NCI-H1930 (cell line): ENCODE results near the gene FBXO2.
"Not testable (repeated sequence)": the region's sequence is repeated elsewhere in the genome, so short reads cannot be mapped to it uniquely, and the experiment has no call there.

ENCODE experiments used
- DNase-seq, 2 experiments: peaks; one replicate each; lab custom pipeline; 2025; lab: John Stamatoyannopoulos, UW

The FBXO2 gene

DNA sequence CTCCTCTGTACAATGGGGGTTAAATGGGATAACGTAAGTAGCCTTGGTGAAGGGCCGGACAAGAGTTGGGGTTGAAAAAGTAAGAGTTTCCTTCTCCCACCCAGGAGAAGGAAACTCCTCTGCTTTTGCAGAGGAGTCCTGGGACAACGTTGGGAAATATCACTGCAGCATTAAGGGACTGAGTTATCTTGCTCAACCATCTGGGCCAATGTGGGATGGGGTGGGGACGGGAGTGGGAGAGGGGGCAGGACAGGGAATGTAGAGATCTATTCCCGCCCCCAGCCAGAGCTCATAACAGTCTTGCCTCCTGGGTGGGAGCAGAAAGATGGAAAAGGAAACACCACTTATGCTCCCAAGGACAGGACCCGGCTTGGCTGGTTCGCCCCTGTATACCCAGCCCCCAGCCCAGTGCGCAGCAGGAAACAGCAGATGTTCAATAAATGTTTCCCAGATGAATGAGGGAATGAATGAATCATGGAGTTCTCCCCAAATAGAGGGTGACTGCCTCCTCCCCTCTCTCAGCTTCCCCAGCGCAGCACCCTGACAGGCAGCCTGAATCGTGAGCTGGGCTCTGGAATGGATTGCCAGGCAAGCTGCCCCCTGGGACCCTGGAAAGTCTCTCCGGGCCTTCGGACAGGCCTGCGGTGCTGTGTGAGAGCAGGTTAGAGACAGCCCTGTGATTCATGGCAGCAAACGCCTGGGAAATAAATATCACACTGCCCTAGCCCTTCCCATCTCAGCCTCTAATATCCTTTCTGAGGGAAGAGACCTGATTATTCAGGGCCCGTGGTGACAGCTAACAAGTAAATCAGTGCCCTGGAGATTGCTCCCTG lies 24.8 kb downstream of the FBXO2 start:
- no peak for DNase-seq

DNA sequence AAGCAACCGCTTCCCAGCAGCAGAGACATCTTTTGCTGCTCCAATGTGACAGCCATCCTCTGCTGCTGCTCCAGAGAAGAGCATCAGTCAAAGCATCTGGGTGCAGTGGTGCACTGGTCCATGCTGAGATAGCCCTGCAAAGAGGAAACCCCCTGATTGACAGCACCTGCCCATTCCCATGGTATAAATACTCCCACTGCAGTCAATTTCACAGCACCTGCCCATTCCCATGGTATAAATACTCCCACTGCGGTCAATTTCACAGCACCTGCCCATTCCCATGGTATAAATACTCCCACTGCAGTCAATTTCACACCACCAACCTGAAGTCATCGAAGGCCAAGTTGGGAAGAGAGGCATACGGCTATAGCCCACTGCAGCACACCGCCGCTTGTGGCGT lies 25.5 kb downstream of the FBXO2 start:
- DNase-seq = no peak

DNA sequence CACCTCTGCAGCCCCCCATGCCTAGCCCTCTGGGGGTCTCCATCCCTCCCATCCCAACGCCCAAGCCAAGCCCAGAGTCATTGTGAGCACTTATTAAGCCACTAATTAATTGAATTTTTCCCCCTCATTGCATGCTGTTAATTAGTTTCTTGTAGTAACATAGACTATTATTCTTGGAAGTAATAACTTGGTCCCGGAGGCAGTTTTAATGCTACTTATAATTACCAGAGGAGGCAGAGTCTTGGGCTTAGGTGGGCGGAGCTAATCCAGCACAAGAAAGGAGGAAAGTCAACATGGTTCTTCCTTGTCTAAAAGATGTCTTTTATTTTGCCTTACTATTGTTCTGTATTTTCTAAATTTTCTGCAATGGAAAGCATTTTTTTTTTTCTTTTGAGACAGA lies 27.7 kb downstream of the FBXO2 start:
- no peak for DNase-seq

DNA sequence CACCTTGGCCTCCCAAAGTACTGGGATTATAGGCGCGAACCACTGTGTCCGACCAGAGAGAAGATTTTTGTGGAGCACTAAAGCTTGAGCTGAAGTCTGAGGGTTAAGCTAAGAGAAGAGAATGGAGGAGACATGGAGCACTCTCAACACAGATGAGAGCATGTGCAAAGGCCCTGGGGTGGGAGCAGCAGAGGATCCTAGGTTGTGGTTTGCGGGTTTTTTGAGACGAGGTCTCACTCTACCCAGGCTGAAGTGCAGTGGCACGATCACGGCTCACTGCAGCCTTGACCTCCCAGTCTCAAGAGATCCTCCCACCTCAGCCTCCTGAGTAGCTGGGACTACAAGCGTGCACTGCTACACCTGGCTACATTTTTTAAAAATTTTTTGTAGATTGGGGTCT lies 30.5 kb downstream of the FBXO2 start:
- no peak for DNase-seq

DNA sequence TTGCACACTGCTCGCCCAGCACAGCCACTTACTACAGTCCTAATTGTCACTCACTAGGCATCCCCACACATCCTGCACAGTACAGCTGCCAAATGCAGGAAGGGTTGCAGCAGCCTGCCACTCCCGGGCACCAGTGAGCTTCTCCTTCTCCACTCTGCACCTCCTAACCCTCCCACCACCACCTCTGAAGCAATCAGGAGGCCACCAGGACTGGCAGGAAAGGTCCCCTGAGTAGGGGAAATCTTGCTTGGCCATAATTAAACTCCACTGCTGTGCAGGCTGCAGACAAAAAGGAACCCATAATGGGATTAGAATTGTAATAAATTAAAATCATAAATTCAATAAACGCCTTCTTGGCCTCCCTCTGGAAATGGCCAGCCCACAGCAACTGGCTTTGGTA lies 31.8 kb downstream of the FBXO2 start:
- no peak for DNase-seq

DNA sequence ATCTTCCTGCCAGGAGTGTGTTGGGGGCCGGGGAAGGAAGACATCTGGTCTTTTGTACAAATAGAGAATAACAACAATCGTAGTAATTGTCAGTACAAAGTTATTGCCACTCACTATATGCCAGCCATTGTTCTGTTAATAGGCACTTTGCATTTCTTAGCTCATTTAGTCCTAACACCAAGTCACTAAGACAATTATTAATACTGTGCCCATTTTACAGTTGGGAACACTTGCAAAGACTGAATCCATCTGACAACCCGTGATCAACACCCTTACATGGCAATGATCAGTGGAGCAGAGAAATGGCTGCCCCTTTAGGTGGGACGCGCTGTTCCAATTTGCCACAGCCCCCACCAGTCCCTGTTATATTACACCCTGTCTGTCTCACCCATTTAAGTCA lies 33.3 kb downstream of the FBXO2 start:
- DNase-seq = no peak

DNA sequence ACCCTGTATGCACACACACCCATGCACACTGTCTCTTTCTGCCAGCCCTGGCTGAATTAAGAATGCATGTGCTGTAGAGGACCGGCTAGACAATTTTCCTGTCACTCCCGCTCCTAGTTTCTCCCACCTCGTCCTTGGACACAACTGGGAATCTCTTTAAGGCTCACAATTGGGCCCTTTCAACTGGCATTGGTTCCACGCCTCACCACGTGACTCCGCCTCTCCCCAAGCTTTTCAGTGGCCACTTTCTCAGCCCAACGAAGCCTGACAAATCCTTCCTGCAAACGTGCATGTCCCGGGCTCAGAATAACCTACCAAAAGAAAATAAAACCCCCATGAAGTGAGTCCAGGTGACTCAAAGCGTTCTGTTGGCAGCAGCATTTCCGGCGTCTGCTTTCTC lies 33.8 kb downstream of the FBXO2 start:
- no peak for DNase-seq

DNA sequence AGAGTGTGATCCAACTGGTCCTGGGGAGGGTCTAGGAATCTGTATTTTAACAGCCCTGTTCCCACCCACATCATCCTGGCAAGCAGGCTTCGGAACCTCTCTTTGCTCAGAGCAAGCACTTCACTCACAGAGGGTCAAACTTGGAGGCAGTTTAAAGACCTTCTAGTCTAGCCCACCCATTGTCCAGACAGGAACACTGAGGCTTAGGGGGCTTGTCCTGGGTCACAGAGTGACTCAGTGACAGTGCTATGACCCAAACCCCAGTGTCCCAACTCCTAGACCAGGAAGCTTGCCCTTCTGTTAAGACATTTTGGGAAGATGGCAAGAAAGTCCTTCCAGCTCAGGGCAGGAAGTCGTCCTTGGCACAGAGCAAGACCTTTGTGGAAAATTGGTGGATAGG lies 36.5 kb downstream of the FBXO2 start:
- DNase-seq = no peak

DNA sequence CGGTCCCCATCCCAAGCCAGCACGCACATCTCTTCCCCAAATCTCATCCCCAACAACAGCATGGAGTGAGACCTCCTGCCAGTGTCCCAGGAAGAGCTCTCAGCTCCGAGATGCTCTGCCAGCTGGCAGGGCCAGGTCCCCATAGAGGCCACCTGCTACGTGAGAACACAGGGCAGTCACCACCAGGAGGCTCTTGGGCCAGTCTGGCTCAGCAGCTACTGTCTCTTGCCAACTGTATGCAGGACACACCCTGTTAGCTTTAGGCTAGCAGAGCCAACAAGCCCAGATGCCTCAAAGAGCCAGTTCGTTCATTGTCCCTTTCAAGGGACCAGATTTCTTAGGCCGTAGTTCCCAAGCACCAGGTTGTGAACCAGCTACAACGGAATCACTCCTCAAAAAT lies 36.9 kb downstream of the FBXO2 start:
- no peak for DNase-seq

DNA sequence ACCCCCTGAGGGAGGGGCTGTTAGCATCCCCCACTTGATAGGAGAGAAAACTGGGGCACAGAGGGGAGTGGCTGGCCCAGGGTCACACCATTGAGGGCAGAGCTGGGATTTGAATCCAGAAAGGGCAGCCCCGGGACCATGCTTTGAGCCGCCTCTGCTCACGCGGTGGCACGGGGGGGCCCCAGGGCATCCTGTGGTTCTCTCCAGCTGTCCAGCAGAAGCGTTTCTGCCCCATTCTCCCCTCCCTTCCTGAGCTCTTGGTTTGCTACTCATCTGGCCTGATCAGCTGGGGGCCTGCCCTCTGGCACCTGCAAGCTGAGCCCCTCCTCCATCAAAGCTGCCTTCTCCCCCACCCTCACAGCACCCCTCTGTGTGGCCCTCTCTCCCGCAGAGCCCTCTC lies 37.5 kb downstream of the FBXO2 start:
- DNase-seq = no peak

DNA sequence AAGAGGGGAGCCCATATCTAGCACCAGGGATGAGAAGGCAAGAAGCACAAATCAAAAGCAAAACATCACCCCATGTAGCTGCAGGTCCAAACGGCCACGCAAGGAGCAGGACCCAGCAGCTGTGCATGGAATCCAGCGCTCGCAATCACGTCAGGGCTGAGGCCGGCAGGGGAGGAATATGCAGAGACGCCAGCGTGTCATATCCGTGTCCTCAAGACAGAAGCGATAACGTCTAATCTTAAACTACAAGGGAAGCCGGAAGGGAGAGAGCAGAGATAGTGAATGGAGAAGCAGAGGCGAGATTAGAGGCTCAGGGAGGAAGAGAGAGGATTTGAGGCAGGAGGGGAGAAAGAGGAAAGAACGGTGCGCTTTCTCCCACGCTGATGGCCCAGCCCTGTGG lies 39.1 kb downstream of the FBXO2 start:
- no peak for DNase-seq

DNA sequence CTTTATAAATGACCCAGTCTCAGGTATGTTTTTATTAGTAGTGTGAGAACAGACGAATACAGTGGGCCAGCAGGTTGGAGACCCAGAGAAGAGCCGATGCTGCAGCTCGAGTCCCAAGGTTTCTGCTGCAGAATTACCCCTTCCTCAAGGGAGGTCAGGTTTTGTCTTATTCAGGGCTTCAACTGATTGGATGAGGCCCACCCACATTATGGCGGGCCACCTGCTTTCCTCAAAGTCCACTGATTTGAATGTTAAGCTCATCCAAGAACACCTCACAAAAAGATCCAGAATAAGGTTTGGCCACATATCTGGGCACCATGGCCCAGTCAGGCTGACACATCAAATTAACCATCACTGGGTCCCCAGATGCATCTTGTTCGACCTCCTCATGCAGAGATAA lies 40.9 kb downstream of the FBXO2 start:
- no peak for DNase-seq

DNA sequence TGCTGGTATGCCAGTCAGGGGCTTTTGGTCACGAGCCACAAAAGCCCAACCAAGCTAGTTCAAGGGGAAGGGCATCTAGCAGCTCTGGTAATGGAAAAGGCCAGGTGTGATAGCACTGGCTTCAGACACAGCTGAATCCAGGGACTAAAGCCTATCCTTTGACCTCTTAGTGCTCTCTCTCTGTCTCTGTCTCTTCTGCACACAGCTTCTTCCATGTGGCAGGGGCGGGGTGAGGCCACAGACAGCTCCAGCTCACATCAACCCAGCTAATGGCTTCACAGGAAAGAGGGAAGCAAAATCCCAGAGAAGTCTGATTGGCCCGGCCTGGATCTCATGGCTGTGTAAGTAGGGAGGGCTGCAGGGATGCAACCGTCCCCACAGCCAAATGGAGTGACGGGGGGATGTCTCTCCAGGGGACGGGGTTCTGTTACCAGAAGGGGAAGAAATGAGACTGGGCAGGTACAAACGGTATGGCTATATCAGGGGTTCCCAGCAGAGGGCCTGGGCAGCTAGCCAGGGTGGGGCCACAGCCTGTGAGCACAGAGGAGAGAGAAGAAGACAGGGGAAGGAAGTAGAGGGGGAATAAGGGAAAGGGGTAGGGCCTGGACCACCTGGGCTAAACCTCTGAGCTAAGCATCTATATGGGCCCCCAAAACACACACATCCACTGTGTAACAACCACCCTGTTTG lies 42.4 kb downstream of the FBXO2 start:
- DNase-seq = no peak

DNA sequence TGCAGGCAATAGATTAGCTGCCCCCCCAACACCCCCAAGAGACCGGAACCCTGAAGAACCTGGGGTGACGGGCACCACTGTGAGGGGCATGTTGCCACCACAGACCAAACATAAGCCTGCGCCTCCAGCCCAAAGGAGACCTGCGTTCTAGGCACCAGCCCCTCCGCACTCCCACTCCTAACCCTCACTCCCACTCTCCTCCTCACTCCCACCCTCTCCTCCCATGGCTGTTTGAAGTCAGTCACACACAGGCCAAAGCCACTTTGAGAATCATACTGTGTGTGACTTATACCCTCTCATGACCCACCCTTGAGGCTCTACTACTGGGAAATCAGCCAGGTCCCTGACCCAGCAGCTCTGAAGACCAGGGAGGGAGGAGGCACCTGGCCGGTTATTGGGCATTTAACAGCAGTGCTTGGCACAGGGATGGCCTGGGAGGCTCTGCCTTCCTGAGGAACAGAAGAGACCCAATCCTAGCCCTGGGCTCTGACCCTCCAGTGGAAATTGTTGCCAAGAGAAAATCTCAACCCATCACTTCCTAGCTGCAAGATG lies 43.5 kb downstream of the FBXO2 start:
- DNase-seq = no peak

DNA sequence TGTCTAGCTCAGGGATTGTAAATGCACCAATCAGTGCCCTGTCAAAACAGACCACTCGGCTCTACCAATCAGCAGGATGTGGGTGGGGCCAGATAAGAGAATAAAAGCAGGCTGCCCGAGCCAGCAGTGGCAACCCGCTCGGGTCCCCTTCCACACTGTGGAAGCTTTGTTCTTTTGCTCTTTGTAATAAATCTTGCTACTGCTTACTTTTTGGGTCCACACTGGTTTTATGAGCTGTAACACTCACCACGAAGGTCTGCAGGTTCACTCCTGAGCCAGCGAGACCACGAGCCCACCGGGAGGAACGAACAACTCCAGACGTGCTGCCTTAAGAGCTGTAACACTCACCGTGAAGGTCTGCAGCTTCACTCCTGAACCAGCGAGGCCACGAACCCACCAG lies 44.9 kb downstream of the FBXO2 start:
- DNase-seq = not testable (repeated sequence)

DNA sequence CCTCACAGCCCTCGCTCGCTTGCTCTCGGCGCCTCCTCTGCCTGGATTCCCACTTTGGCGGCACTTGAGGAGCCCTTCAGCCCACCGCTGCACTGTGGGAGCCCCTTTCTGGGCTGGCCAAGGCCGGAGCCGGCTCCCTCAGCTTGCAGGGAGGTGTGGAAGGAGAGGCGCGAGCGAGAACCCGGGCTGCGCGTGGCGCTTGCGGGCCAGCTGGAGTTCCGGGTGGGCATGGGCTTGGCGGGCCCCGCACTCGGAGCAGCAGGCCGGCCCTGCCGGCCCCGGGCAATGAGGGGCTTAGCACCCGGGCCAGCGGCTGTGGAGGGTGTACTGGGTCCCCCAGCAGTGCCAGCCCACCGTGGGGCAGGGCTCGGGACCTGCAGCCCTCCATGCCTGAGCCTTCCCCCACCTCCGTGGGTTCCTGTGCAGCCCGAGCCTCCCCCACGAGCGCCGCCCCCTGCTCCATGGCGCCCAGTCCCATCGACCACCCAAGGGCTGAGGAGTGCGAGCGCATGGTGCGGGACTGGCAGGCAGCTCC lies 45.6 kb downstream of the FBXO2 start:
- DNase-seq = not testable (repeated sequence)

DNA sequence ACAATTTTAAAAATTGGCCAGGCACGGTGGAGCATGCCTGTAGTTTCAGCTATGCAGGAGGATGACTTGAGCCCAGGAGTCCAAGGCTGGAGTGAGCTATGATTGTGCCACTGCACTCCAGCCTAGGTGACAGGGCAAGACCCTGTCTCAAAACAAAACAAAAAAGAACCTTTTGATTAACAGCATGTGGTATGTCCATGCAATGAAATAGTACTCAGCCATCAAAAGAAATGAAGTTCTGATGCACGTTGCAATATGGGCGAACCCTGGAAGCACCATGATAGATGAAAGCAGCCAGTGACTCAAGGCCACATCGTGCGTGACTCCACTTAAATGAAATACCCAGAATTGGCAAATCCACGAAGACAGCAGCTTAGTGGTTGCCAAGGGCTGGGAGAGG lies 47.5 kb downstream of the FBXO2 start:
- DNase-seq = no peak

DNA sequence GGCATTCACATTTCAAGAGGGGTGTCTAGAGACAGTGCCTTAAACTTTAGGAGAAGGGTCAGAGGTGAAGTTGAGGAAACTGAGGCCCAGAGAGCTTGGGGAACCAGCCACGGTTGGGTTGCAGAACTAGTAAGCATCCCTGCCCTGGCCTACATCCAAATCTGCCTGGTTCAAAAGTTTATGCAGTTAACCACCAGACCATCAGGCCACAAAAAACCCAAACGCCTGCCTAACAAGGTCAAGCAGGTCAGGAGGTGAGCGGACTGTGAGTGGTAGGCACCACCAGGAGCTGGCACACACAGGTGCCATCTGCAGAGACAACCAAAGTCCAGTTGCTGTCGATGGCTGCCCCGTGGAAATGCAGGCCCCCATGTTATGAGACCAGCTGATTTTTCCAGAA lies 51.2 kb downstream of the FBXO2 start:
- no peak for DNase-seq

DNA sequence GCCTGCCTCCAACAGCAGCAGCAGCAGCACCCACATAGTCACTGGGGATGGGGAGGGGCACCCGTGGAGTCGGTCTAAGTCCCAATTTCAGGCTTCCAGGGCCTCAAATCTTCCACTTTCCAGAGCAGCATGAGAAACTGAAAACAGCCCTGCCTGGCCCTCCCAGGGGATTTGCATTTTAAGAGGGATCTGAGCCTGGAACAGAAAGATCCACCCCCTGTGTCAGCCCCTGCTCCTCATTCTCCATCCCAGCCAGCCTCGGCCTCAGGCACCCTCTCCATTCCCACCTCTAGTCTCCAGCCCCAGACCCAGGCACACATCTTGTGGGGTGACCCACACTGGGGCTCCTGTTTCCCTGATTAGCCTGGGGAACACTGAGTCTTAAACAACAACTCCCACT lies 51.8 kb downstream of the FBXO2 start:
- DNase-seq = no peak

DNA sequence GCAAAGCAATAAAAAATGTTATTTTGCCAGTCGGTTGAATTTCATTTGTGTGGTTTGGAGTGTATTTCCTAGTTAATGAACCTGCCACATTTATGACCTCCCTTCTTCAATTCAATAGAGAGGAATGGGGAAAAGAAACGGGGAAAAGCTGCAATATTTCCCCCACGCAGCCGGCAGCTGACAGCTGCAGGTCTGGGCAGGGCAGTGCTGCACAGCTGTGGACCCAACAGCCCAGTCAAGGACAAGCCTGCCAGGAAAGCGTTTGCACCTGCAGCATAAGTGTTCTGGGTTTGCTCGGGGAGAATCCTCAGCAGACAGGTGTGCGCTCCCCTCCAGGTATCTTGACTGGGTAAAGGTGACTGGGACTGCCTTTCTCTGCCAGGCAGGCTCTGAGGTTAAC lies 53.4 kb downstream of the FBXO2 start:
- DNase-seq = no peak

DNA sequence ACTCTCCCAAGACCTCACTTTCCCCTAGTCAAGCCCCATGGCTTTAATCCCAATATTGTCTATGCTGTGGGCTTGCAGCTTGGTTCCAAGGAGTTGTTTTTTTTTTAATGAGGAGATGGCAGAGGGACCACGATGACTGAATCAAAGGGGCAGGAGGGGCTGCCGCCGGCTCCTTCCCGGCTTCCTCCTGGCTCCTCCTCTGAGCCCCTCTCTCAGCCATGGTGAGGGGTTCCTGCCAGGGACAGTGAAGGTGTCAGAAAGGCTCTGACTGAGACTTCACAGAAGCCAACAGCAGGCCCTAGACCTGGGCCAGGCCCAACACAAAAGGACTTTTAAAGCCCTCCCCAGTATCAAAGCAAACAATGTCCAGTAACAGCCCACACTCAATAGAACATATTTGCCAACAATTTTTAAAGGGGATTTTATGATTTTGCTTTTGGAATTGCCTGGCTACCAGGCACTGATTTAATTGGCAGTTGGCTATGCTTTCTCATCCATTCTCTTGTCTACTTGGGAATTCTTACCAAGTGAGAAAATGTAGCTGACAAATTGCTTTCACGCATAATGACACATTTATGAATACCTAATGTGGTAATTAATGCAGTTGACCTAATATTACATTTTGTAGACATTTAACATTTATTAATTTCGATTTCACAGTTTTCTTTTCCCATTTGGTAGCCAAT lies 54.2 kb downstream of the FBXO2 start:
- DNase-seq = no peak

DNA sequence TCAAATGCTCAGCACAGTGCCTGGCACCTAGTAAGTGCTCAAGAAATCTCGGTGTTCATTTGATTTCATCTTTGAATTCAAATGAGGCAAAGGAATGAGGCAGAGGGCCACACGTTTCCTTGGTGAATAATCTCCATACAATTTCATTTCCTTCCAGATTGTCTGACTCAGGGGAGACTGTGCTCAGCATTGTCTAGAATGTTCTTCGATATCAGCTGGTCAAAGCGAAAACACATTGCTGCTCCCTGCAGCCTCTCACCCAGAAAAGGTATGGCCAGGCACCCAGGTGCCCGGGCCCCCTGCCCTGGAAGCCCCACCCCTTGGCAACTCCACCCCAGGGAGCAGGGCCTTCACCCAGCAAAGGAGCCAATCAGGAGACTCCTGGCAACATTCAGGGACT lies 55.8 kb downstream of the FBXO2 start:
- DNase-seq = no peak
